HG03460 (cell line): Measurements from ENCODE around the gene SLC52A1.

Experiments
- ATAC-seq: cut with Tn5 transposase; IDR thresholded peaks from one replicate; pipeline ENCODE4 v1.9.1; 2021; ENCODE audit not compliant: unreplicated experiment

Gene SLC52A1

DNA sequence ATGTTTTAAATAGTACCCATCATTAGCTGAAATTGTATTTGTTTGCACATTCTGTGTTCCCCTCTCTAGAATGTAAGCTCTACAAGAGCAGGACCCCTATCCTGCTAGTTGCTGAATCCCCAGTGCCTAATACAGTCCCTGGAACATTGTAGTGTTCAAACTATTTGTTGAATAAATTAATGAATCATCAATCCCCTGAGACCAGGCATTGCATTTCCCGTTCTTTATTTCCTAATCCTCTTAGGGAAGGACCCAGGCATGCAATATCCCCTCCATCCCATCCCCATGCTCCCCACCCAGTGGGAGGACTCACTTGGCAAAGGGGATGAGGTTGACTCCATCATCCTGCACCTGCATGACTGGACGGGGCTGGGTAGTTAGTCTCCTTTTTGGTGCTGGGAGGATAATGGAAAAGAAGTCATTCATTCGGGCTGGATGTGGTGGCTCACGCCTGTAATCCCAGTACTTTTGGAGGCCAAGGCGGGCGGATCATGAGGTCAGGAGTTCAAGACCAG lies 41.1 kb downstream of the SLC52A1 start:
- ATAC-seq = no peak

DNA sequence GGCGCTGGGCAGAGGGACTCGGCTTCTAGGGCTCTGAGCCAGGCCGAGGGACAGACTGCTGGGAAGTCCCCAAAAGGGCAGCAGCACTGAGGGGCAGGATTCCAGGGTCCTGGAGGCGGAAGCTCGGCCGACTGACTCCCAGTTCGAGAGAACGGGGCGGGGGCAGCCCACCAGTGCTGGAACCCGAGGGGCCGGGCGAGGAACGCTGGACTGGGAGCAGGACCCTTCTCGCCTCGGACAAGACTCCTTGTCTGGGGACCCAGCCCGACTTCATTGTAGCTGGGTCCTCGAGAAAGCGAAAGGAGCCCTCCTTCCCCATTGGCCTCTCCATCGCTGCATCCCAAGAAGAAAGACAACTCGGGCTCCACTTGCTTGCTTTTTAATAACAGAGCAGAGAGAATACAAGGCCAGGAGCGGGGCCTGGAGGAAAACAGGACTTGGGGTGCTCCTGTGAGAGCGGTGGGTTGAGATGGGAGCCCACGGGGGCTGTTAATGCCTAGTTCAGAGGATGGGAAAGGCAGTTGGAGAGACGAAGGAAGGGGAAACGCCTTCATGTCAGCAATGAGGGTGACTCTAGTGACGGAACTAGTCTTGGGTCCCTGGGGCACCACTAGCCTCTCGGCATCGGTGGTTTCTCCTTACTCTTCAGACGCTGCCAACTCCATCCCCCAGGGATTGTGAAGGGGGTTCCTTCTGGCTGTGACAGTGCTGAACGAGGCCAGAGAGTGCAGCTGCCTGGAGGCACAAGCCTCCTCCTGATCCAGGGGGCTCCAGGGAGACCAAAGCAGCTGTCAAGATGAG lies 47.3 kb downstream of the SLC52A1 start:
- peak; percentile 4 for ATAC-seq

- ATAC-seq = peak; percentile 67
Measured at GRCh38 chr17:4986951-4987766, 48.1 kb downstream of the SLC52A1 start, which contains the start of gene CAMTA2. CAMTA2 (minus strand) TSS chr17:4987675; CDS start chr17:4986222, 1,453 bp downstream.

DNA sequence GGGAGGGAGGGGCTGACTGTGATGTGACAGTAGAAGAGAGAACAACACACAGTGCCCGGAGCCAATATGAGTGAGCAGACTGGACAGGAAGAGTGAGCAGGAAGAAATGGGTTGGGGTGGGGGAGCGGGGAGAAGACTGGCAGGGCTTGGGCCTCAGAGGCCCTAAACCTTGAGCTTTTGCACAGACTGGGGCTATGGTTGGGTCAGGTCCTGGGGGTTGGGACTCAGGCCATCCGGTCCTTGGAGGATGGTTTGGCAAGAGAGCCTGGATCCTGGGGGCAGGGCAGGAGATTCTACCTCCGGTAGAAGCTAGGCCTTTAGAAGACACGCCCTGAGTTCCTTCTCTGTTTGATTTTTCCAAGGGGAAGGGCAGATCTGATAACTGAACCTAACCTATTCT lies 48.8 kb downstream of the SLC52A1 start:
- no peak for ATAC-seq
